Measurements from ENCODE around the gene NCOA3.

Gene NCOA3

DNA sequence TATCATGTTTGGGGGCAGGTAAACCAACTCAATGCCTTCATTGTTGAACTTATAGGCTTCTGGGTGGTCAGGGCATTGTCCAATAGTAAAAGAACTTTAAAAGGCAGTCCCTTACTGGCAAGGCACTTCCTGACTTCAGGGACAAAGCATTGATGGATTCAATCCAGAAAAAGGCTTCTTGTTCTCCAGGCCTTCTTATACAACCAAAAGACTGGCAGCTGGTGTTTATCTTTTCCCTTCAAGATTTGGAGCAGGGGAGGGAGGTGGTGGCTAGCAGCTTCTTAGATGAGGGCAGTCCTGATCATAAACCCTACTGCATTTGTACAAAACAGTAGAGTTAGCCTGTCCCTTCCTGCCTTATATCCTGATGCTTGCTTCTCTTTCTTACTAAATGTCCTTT is 57.5 kb downstream of the NCOA3 start:
- DNase-seq (ENCODE audit: low spot score) = no peak
- POLR2A ChIA-PET (ENCODE audit: low non-redundant PET) = interaction anchor here (0.7 kb wide), 1 partner anchor 425 kb away, joined by 3 read pairs; no protein-coding TSS in a partner anchor
- CTCF ChIA-PET = no interaction called here
- TF ChIP-seq, protein P1, sequence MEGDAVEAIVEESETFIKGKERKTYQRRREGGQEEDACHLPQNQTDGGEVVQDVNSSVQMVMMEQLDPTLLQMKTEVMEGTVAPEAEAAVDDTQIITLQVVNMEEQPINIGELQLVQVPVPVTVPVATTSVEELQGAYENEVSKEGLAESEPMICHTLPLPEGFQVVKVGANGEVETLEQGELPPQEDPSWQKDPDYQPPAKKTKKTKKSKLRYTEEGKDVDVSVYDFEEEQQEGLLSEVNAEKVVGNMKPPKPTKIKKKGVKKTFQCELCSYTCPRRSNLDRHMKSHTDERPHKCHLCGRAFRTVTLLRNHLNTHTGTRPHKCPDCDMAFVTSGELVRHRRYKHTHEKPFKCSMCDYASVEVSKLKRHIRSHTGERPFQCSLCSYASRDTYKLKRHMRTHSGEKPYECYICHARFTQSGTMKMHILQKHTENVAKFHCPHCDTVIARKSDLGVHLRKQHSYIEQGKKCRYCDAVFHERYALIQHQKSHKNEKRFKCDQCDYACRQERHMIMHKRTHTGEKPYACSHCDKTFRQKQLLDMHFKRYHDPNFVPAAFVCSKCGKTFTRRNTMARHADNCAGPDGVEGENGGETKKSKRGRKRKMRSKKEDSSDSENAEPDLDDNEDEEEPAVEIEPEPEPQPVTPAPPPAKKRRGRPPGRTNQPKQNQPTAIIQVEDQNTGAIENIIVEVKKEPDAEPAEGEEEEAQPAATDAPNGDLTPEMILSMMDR (conservative IDR thresholded peaks at IDR 0.05; ENCODE audit: low read depth) = no peak
- H3K27ac ChIP-seq = no peak overlapping the region

DNA sequence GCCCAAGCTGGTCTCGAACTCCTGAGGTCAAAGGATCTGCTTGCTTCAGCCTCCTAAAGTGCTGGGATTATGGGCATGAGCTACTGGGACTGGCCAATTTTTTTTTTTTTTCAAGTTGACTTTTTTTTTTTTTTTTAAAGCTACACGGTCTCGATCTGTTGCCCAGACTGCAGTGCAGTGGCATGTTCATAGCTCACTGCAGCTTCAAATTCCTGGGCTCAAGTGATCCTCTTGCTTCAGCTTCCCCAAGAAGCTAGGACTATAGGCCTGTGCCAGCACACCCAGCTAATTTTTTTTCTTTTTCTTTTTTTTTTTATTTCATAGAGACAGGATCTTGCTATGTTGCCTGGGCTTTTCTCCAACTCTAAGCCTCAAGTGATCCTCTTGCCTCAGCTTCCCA is 59.5 kb downstream of the NCOA3 start:
- CTCF ChIA-PET = interaction anchor here (0.6 to 0.7 kb wide), 4 partner anchors 43 to 666 kb away, joined by 3 to 5 read pairs (median 3); no protein-coding TSS in a partner anchor
- TF ChIP-seq, protein P1 (conservative IDR thresholded peaks at IDR 0.05; ENCODE audit: low read depth) = no peak
- DNase-seq (ENCODE audit: low spot score) = no peak
- H3K27ac ChIP-seq = no peak overlapping the region
- POLR2A ChIA-PET (ENCODE audit: low non-redundant PET) = interaction anchor here (0.6 to 1.0 kb wide), 5 partner anchors 8 to 1400 kb away, joined by 3 to 13 read pairs (median 9); no protein-coding TSS in a partner anchor

DNA sequence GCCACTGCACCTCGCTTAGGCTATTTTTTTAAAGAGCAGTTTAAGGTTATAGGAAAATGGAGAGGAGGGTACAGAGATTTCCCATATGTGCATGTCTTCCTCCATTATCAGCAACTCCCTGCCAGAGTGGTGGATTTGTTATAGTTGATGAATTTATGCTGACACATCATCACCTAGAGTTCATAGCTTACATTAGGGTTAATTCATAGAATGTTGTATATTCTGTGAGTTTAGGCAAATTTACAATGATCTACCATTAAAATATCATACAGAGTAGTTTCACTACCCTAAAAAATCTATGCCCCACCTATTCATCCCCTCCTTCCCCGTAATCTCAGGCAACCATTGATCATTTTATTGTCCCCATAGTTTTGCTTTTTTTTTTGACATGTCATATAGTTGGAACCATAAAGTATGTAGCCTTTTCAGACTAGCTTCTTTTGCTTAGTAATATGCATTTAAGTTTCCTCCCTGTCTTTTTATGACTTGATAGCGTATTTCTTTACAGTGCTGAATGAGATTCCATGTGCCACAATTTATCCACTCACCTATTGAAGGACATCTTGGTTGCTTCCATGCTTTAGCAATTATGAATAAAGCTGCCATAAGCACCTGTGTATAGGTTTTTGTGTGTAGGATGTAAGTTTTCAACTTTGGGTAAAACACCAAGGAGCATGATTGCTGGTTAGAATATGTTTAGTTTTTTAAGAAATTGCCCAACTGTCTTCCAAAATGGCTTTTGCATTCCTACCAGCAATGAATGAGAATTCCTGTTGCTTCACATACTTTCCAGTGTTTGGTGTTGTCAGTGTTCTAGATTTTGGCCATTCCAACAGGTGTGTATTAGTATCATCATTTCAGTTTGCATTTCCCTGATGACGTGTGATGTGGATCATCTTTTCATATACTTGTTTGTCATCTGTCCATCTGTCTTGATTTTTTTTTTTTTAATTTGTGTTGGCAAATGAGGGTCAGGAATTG is 60.2 kb downstream of the NCOA3 start:
- POLR2A ChIA-PET (ENCODE audit: low non-redundant PET) = interaction anchor here (0.6 to 1.0 kb wide), 3 partner anchors 9 to 59 kb away, joined by 3 to 10 read pairs (median 3); no protein-coding TSS in a partner anchor
- no peak for DNase-seq (ENCODE audit: low spot score)
- H3K27ac ChIP-seq = no peak overlapping the region
- CTCF ChIA-PET = interaction anchor here (0.6 kb wide), 2 partner anchors 44 to 1454 kb away, joined by 3 read pairs; no protein-coding TSS in a partner anchor
- TF ChIP-seq, protein P1 (conservative IDR thresholded peaks at IDR 0.05; ENCODE audit: low read depth) = no peak

DNA sequence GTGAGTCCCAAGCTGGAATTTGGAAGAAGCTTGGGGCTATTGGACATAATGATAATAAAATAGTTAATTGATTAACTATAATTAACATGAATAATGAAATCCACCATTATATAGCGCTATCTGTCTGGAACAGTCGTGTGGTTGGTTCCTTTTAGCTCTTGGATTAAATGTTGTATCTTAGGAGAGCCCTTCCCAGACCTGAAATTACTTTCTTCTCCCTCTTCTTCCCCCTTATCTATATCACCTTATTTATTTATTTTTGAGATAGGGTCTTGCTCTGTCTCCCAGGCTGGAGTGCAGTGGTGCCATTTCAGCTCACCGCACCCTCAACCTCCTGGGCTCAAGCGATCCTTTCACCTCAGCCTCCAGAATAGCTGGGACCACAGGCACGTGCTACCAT is 64.6 kb downstream of the NCOA3 start:
- H3K27ac ChIP-seq = no peak overlapping the region
- no peak for DNase-seq (ENCODE audit: low spot score)
- ChIA-PET POLR2A (ENCODE audit: low non-redundant PET) (interaction anchor here (0.7 kb wide), 1 partner anchor 22 kb away, joined by 3 read pairs; no protein-coding TSS in a partner anchor), CTCF (interaction anchor here (1.1 to 1.2 kb wide), 2 partner anchors 11 to 27 kb away, joined by 3 read pairs; no protein-coding TSS in a partner anchor)
- TF ChIP-seq, protein P1 (conservative IDR thresholded peaks at IDR 0.05; ENCODE audit: low read depth) = no peak

DNA sequence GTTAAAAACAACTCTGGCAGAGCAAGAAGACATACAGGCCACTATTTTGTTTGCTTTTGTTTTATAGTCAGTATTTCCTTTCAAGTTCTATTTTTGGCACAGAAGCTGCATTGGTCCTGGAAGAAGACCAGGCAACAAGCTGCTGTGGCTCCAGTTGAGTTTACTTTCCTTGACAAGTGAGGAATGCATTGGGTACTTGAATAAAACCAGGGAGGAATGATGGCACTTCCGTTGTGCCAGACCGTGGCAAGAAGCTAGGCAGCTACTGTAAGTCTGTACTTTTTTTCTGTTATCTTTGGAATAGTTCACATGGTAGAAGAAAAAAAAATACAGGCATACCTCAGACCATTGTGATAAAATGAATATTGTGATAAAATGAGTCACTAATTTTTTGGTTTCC is 66.3 kb downstream of the NCOA3 start:
- POLR2A ChIA-PET (ENCODE audit: low non-redundant PET) = no interaction called here
- CTCF ChIA-PET = interaction anchor here (0.7 kb wide), 1 partner anchor 54 kb away, joined by 4 read pairs; no protein-coding TSS in a partner anchor
- DNase-seq (ENCODE audit: low spot score) = no peak
- H3K27ac ChIP-seq = peak overlapping the region; percentile 52
- TF ChIP-seq, protein P1 (conservative IDR thresholded peaks at IDR 0.05; ENCODE audit: low read depth) = no peak

DNA sequence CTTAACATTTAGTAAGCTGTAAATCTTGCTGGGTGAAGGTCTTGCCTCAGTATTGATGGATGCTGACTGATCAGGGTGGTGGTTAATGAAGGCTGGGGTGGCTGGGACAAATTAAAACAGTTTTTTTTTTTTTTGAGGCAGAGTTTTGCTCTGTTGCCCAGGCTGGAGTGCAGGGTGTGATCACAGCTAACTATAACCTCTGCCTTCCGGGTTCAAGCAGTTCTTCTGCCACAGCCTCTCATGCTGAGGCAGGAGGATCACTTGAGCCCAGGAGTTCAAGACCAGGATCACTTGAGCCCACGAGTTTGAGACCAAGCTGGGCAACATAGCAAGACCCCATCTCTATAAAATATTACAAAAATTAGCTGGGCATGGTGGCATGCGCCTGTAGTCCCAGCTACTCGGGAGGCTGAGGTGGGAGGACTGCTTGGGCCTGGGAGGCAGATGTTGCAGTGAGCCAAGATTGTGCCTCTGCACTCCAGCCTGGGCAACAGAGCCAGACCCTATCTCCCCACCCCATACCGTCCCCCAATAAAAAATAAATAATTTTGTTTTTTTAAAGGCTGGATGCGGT is 67.2 kb downstream of the NCOA3 start:
- POLR2A ChIA-PET (ENCODE audit: low non-redundant PET) = no interaction called here
- CTCF ChIA-PET = interaction anchor here (0.7 kb wide), 1 partner anchor 55 kb away, joined by 4 read pairs; no protein-coding TSS in a partner anchor
- peak overlapping the region; percentile 11 for H3K27ac ChIP-seq
- DNase-seq (ENCODE audit: low spot score) = no peak
- TF ChIP-seq, protein P1 (conservative IDR thresholded peaks at IDR 0.05; ENCODE audit: low read depth) = no peak
